Measurements from ENCODE around the gene ATOSB.

Gene ATOSB

GRCh38 chr9:35079426-35080341 is 36.0 kb downstream of the ATOSB start, which contains the start of gene FANCG:
TSS of gene FANCG (minus strand) at chr9:35079942. CDS start at chr9:35079524, 418 bp downstream.
- peak; percentile 81 for DNase-seq

GRCh38 chr9:35079041-35079425 is 36.6 kb downstream of the ATOSB start:
- DNase-seq: no peak

GRCh38 chr9:35078066-35078465 is 37.6 kb downstream of the ATOSB start:
- DNase-seq: no peak

- no peak for DNase-seq
Observed at GRCh38 chr9:35076848-35077247, 38.8 kb downstream of the ATOSB start.

- DNase-seq: no peak
Observed at GRCh38 chr9:35075358-35075757, 40.3 kb downstream of the ATOSB start.

- DNase-seq: no peak
Observed at GRCh38 chr9:35074791-35075190, 40.9 kb downstream of the ATOSB start.

GRCh38 chr9:35074141-35074540 is 41.5 kb downstream of the ATOSB start:
- DNase-seq: no peak

- no peak for DNase-seq
Observed at GRCh38 chr9:35073279-35073612, 42.4 kb downstream of the ATOSB start.

GRCh38 chr9:35072461-35073278 is 43.0 kb downstream of the ATOSB start, which contains the start of gene VCP:
TSS of gene VCP (minus strand) at chr9:35072625. CDS start at chr9:35072353, 272 bp downstream.
- DNase-seq: peak; percentile 95

GRCh38 chr9:35071814-35072460 is 43.7 kb downstream of the ATOSB start:
- peak; percentile 83 for DNase-seq

GRCh38 chr9:35070823-35071813 is 44.5 kb downstream of the ATOSB start:
- DNase-seq: no peak

GRCh38 chr9:35069020-35069419 is 46.6 kb downstream of the ATOSB start:
- no peak for DNase-seq

- no peak for DNase-seq
Observed at GRCh38 chr9:35067056-35067455, 48.6 kb downstream of the ATOSB start.

GRCh38 chr9:35060548-35061207 is 55.0 kb downstream of the ATOSB start:
- DNase-seq: no peak

GRCh38 chr9:35059438-35059837 is 56.2 kb downstream of the ATOSB start:
- DNase-seq: no peak

- DNase-seq: no peak
Observed at GRCh38 chr9:35057271-35057620, 58.4 kb downstream of the ATOSB start.

- no peak for DNase-seq
Observed at GRCh38 chr9:35056571-35057270, 58.9 kb downstream of the ATOSB start.

- DNase-seq: no peak
Observed at GRCh38 chr9:35054871-35055644, 60.6 kb downstream of the ATOSB start.

- no peak for DNase-seq
Observed at GRCh38 chr9:35054185-35054835, 61.4 kb downstream of the ATOSB start.
